Measurements from ENCODE around the gene CT45A3.
"Not testable (repeated sequence)": the region's sequence is repeated elsewhere in the genome, so short reads cannot be mapped to it uniquely, and the experiment has no call there.

CT45A3 gene
- 0 reads per million in 4 donors for total RNA-seq

GRCh38 chrX:135768091-135768490, at the start of gene CT45A3:
Gene CT45A3 (minus strand): TSS chrX:135768191. CDS start chrX:135764444, 3,747 bp downstream.
- not testable (repeated sequence) for DNase-seq

- DNase-seq = not testable (repeated sequence)
These were observed 34.7 kb upstream of the CT45A3 start, which contains the start of gene CT45A6 for GRCh38 chrX:135802687-135803086. Gene CT45A6 (minus strand): TSS chrX:135802787. CDS start chrX:135798993, 3,794 bp downstream.

GRCh38 chrX:135785403-135785802, 17.4 kb upstream of the CT45A3 start, which contains the start of gene CT45A5:
Gene CT45A5 (minus strand): TSS chrX:135785503. CDS start chrX:135781729, 3,774 bp downstream.
- not testable (repeated sequence) for DNase-seq

GRCh38 chrX:135744739-135745138, 23.3 kb downstream of the CT45A3 start:
- not testable (repeated sequence) for DNase-seq

- no peak for DNase-seq
These were observed 26.7 kb downstream of the CT45A3 start for GRCh38 chrX:135741192-135741715.

- peak; percentile 5 to 38 (median 24) for DNase-seq
These were observed 27.3 kb downstream of the CT45A3 start for GRCh38 chrX:135740681-135741149.

GRCh38 chrX:135737366-135738071, 30.5 kb downstream of the CT45A3 start:
- DNase-seq = no peak

- DNase-seq = not testable (repeated sequence)
These were observed 33.3 kb downstream of the CT45A3 start for GRCh38 chrX:135734666-135735065.

- DNase-seq = no peak
These were observed 54.2 kb downstream of the CT45A3 start for GRCh38 chrX:135713795-135714194.

- DNase-seq = not testable (repeated sequence)
These were observed 54.8 kb downstream of the CT45A3 start, which contains the start of gene CT45A1 for GRCh38 chrX:135713183-135713689. Gene CT45A1 (plus strand): TSS chrX:135713639. CDS start chrX:135718941, 5,302 bp downstream.
